Raji (cell line): ENCODE data around the gene CLIP1.

Experiments
- POLR2A ChIP-seq: IDR thresholded peaks from 2 replicates; pipeline ENCODE4 v1.6.1; 2011; ENCODE audit warnings: low read depth, low read length, control low read depth; ENCODE audit not compliant: insufficient read depth

Gene CLIP1

GRCh38 chr12:122227341-122227740 is 195.1 kb downstream of the CLIP1 start:
- no peak for TF ChIP-seq POLR2A

GRCh38 chr12:122226366-122227125 is 195.9 kb downstream of the CLIP1 start:
- no peak for TF ChIP-seq POLR2A

- peak; percentile 88 for TF ChIP-seq POLR2A
These were observed 196.6 kb downstream of the CLIP1 start, which contains the start of gene DIABLO for GRCh38 chr12:122225683-122226365. Gene DIABLO, minus strand, starts transcription at chr12:122226052. Its CDS starts 38 bp downstream, at chr12:122226014.
